HG03097 (cell line): ENCODE results near the gene CACNG6.

Experiments used
- ATAC-seq: cut with Tn5 transposase; IDR thresholded peaks from one replicate; pipeline ENCODE4 v1.9.1; 2021; ENCODE audit not compliant: unreplicated experiment, low FRiP score

Gene CACNG6

DNA sequence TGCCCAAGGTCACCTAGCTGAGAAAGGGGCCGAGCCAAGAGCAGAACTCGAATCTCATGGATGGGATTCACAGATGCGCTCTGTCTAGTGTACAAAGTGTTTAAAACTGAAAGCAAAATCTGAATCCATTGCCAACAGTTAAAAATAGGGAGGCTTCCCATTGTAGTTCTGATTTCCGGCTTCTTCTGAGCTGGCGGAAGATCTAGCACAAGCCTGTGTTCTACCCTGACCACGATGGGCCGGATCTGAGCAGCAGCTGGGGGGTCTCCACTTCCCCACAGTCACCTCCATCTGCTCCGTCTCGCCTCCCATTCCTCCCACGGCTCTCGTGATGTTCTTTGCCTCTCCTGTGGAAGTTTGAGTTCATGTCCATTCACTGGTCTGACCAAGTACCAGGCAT, 26.3 kb upstream of the CACNG6 start:
- no peak for ATAC-seq

DNA sequence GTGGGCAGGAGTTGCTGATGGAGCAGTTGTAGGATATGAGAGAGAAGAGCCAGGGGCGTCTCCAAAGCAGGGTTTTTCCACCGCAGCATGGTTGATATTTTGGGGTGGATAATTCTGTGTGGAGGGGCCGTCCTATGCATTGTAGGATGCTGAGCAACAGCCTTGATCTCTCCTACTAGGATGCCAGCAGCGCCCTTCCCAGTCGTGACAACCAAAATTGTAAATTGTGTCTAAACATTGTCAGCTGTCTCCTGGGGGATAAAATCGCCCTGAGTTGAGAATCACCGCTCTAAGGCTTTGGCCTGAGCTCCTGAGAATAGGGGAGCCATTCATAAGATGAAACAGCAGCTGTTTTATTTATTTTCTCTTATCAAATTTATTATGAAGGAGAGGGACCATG, 24.5 kb upstream of the CACNG6 start:
- ATAC-seq: no peak

DNA sequence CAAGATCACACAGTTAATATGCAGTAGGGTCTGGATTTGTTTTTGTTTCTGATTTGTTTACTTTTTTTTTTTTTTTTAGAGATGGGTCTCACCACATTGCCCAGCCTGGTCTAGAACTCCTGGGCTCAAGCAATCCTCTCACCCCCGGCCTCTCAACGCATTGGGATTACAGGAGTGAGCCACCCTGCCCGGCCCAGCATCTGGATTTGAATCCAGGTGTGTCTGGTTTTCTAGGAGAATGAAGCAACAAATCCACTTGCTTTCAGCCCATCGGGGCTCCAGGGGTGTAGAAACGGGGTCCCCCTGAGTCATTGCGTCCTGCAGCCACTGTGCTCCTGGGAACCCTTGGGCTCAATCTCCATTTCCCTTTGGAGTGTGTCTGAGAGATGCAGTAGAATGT, 22.1 kb upstream of the CACNG6 start:
- no peak for ATAC-seq

DNA sequence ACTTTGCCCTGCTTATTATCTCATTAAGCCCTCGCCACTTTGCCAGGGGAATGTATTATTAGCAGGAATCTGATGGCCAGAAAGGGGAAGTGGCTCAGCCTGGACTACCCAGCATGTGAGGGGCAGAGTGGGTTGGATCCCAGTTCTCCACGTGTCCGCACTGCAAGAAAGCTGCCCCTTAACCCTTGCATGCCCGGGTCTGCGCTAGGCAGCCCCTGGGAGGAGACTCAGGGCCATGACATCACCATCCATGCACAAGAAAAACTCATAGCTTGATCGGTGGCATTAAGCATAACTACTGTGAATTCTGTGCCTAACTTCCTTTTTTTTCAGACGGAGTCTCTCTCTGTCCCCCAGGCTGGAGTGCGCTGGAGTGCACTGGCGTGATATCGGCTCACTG, 19.8 kb upstream of the CACNG6 start:
- no peak for ATAC-seq

DNA sequence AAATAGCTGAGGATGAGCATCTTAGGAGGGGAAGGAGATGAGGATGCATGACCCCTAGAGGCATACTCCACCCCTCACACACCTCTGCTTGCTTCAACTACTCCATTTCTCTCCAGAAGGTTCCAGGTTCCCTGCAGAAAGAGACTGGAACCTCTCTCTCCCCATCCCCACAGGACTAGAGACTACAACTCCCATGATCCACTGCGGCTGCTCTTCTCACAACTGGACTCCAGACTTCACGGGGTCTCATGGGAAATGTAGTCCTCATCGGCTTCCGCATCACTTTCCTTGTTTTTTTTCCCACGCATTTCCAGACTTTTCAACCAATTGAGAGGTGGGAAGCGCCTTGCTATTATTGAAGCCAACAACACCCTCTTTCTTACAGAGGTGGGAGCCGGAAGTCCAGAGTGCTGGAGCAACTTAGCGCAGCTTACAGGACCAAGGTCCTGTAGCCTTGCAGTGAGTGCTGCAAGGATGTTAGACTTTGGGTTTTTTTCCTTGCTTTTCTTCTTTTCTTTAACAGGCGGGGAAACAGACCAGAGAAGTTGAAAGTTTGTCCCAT, 13.9 kb upstream of the CACNG6 start:
- no peak for ATAC-seq

DNA sequence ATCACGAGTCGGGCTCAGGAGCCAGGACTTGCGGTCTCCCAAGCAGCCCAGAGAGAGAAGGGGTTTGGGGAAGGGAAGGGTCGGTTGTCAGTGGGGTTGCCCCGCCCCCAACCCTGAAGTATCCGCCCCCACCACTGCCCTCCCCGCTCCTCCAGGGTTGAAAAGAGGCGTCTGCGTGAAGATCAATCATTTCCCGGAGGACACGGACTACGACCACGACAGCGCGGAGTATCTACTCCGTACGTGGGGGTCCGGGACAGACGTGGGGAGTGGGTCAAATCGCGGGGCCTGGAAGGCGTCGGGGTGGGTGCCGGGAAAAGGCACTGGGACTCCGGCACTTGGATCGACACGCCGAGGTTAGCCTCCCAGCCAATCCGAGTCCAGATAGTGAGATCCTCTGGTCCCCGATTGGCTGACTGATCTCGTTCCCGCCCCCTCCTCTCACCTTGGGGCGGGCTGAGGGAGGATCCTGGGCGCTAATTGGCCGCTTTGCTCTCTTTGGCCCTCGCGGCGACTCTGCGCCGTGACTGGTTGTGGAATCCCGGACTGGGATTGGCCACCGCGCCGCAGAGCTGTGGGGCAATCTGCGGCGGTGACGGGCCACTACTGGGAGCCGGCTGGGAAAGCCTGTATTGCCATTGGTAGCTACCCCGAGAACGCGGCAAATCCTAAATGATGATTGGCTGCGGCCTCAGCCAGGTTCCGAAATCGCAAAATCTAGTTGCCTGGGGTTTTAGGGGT, 13.3 kb upstream of the CACNG6 start:
- no peak for ATAC-seq

DNA sequence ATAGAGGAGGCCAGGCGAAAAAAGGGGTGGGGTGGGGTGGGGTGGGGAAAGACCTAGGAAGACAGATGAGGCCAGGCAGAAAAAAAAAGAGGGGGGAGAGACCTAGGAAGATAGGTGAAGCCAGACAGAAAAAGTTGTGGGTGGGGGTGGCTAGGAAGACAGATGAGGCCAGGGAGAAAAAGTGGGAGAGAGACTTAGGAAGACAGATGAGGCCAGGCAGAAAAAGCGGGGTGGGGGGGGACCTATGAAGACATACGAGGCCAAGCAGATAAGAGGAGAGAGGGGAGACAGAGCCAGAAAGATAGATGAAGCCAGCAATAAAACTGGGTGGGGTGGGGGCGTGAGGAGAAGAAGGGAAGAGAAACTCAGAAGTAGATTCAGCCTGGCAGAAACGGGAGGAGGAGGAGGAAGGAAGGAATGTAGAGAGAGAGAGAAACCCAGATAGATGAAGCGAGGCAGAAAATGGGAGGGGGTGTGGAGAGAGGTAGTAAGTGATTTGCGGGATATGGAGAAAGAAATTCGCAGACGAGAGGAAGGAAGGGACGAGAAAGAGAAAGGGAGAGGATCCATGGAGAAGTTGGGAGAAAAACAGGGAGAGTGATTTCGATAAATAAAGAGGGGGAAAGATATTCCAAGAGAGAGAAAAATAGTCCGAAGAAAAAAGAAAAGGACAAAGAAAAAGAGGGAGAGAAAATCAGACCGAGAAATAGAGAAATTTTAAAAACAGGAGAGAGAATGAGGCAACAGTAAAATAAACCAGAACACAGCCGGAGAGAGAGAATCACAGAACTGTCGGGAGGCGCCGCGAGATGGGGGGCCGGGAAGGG, 12.2 kb upstream of the CACNG6 start:
- no peak for ATAC-seq

DNA sequence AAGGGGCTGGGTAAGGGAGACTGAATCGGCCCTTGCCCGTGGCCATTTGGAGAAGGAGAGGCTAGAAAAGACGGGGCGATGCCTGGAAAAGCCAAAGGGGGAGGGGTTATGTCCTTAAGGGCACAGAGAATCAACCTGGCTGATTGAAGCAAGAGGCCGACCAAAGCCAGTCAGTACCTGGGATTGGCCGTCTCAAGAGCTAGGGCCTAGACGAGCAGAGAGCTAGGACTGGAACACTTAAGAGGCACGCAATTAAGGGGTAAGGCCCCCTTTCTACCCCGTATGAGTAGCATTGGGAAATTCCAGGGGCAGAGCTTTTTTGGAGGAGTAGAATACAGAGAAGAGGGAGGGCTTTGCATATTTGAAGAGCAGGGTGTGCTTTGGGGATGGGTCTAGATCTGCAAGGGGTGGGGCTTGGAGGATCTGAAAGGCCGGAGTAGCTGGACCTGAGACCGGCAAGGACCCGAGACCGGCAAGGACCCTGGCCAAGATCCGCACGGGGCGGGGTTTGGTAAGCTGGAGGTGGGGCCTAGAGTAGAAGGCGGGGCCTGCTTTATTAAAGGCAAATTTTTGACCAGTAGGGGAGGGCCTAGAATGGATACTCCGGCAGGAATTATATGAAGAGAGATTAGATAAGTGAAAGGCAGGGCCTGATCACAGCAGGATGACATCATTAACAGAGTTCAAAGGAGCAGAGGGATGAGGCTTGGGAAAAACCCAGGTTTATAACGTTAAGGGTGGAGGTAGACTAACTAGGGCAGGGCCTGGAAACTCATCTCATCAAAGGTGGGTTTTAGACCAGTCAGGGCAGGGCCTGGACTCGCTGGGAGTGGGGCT, 10.7 kb upstream of the CACNG6 start:
- no peak for ATAC-seq

DNA sequence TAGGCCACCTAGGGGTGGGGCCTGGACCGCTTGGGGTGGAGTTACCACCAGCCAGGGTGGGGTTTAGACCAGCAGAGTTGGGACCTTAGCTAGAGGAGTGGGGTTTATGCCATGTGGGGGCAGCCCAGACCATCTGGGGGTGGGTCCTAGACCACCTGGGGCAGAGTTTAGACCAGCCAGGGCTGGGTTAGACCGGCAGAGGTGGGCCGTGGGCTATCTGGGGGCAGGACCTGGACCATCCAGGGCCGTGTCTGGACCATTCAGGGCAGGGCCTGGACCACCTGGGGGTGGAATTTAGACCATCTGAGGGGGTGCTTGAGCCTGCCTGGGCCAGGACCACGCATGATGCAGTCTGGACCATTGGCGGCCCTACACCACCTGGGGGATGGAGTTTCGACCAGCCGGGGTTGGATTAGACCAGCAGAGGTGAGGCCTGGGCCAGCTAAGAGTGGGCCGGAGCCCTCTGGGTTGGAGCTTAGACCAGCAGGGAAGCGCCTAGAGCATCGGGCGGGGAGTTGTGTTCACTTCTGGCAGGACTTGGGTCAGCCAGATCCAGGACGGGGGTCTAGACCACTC, 10.0 kb upstream of the CACNG6 start:
- no peak for ATAC-seq

DNA sequence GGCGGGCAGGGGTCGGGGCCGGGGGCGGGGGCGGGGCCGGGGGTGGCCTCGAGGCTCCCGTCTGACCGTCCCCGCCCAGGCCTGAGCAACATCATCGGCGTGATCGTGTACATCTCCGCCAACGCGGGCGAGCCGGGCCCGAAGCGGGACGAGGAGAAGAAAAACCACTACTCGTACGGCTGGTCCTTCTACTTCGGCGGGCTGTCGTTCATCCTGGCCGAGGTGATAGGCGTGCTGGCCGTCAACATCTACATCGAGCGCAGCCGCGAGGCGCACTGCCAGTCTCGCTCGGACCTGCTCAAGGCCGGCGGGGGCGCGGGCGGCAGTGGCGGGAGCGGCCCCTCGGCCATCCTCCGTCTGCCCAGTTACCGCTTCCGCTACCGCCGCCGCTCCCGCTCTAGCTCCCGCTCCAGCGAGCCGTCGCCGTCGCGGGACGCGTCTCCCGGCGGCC, 9.4 kb upstream of the CACNG6 start:
- no peak for ATAC-seq

DNA sequence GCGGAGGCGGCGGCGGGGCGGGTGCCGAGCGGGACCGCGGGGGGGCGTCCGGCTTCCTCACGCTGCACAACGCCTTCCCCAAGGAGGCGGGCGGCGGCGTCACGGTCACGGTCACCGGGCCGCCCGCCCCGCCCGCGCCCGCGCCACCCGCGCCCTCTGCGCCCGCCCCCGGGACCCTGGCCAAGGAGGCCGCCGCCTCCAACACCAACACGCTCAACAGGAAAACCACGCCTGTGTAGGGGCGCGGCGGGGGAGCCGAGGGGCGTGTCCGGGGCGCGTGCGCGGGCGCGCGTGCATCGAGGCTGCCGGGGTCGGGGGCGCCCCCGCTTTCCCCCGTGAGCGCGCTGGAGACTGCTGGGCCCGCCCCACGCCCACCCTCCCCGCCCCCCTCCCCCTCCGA, 8.8 kb upstream of the CACNG6 start:
- no peak for ATAC-seq

DNA sequence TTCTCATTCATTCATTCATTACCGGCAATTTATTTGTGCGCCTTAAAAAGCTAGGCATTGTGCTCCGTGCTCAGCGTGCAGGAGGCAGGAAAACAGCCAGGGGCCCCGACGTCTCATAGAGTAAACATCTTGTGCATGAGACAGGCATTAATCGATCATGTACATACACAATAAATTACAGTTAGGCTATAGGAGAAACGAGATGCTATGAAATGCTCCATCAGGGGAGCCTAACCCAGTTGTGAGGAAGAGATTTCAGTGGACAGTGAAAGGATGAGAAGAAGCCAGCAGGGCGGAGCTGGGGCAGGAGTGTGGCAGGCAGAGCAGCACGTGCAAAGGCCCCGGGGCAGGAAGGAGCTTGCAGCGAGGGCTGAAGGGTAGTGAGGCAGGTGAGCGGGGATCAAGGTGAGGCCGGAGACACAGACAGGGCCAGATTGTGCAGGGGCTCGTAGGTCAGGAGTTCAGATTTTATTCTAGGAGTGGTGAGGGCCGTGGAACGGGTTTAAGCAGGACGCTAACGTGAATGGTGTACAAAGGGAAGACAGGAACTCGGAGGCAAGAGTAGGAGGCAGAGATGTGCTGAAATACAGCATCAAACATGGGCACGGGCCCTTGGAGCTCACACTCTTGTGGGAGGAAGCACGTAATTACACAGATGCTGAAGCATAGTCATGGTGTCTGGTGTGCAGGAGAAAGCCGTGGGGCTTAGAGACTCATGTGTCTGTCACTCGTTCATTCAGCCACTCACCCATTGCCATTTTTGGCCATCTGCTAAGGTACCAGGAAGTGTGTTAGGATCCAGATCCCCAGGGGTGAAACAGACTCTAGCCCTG, 7.8 kb upstream of the CACNG6 start:
- ATAC-seq: no peak

DNA sequence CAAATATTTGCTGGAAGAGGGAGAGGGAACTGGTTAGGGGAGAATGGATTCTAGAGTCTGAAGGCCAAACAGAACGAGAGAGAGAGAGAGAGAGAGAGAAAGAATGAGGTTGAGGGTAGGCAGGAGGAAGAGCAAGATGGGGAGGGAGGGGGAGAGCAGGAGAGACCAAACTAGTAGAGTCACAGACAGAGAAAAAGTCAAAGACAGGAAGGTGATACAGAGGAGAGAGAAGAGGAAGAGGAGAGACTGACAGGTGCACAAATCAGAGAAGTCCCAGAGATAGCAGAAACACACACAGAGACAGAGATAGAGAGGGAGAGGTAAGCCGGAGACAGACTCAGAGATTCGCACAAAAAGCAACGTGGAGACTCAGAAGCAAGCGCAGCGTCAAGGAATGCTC, 5.6 kb upstream of the CACNG6 start:
- no peak for ATAC-seq

DNA sequence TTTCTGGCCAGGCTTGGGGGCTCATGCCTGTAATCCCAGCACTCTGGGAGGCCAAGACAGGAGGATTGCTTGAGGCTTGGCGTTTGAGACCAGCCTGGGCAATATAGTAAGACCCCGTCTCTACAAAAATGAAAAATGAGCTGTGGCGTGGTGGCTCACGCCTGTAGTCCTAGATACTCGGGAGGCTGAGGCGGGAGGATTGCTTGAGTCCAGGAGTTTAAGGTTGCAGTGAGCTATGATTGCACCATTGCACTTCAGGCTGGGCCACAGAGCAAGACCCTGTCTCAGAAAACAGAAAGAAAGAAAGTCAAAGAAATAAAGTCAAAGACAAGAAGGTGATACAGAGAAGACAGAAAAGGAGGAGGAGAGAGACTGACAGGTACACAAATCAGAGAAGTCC, 2.5 kb upstream of the CACNG6 start:
- no peak for ATAC-seq

DNA sequence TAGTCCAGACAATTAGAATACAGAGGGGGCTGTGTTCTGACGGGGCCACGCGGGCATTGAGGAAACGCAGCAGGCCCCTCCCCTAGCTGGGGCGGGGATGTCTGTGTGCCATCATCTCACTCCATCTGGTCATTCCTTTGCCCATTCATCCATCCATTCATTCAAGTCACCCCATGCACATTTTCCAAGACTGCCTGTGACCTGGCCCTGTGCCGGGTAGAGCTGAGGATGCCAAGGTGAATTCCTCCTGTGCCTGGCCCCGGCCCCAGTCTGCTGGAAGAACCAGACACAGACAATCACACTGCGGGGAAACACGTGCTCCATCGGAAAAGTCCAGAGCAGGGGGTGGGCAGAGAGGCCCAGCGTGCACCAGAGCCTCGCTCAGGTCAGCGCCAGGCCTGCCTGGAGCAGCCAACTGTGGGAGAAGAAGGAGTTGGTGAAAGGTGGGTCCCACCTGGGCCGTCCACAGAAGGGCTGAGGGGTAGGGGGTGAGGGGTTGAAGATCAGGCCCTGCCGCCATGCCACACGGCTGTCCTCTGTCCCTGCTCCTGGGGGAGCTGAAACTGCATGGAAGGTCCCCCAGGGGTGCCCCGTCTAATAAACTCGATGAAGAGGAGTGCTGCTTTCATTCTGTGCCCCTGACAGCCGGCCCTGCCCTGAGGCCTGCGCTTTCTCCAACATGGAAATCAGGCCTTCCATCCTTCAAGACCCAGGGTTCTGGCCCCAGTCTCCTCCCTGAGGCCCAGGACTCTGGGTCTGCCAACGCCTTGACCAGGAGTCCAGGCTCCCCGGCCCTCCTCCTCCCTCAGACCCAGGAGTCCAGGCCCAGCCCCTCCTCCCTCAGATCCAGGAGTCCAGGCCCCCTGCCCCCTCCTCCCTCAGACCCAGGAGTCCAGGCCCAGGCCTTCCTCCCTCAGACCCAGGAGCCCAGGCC, 1.6 kb upstream of the CACNG6 start:
- ATAC-seq: no peak

DNA sequence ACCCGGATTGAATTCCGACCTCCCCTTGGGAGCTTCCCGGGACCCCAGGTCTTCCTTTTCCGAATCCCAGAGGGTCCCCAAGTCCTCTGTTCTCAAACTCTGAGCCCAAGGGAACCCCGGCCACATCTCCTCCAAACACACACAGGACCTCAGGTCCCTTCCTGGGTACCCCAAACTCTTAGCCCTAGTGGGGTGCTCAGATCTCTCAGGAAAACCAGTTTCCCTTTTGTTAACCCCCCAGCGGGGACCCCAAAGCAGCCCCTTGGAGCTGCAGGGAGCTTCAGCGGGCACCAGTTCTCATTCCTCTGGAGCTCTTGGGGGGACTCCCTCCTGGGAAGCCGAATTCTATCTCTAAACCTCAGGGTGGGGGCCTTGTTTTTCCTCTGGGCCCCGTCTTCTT, 774 bp downstream of the CACNG6 start:
- no peak for ATAC-seq

DNA sequence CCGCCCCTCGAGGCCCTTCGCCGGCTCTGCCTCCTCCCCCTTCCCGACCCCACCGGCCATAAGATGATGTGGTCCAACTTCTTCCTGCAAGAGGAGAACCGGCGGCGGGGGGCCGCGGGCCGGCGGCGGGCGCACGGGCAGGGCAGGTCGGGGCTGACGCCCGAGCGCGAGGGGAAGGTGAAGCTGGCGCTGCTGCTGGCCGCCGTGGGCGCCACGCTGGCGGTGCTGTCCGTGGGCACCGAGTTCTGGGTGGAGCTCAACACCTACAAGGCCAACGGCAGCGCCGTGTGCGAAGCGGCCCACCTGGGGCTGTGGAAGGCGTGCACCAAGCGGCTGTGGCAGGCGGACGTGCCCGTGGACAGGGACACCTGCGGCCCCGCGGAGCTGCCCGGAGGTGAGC, 1.4 kb downstream of the CACNG6 start:
- no peak for ATAC-seq

DNA sequence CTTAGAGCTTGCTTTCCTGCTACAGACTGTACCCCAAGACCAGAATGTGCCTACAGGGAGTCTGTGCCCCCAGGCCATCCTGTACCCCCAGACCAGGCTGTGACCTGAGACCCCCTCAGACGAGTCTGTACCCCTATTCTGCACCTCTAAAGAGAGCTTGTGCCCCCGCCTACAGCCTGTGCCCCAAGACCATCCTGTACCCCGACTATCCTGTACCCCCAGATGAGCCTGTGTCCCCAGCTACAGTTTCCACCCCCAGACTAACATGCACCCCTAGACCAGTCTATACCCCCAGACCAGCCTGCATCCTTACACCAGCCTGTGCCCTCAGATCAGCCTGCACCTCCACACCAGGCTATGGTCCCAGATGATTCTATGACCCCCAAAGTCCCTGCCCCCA, 2.0 kb downstream of the CACNG6 start:
- ATAC-seq: no peak

DNA sequence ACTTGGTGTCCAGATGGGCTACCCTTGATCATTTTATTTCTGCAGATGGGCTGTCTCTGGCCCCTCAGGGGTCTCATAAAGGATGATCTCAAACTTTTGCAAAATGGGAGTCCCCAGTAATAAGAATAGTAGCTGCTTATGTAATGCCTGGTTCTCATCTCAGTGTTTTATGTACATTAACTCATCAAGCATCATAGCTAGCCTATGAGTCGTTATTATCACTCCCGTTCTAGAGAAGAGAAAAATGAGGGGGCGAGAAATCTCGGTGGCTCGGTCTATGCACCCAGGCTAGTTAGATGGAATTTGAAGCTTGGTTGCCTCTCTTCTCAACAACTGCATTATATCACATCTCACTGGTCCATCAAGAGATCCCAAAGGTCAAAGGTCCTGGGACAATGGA, 3.4 kb downstream of the CACNG6 start:
- ATAC-seq: no peak
